ENCODE results near the gene EGLN1.
"Not testable (repeated sequence)": the region's sequence is repeated elsewhere in the genome, so short reads cannot be mapped to it uniquely, and the experiment has no call there.

EGLN1 gene

DNA sequence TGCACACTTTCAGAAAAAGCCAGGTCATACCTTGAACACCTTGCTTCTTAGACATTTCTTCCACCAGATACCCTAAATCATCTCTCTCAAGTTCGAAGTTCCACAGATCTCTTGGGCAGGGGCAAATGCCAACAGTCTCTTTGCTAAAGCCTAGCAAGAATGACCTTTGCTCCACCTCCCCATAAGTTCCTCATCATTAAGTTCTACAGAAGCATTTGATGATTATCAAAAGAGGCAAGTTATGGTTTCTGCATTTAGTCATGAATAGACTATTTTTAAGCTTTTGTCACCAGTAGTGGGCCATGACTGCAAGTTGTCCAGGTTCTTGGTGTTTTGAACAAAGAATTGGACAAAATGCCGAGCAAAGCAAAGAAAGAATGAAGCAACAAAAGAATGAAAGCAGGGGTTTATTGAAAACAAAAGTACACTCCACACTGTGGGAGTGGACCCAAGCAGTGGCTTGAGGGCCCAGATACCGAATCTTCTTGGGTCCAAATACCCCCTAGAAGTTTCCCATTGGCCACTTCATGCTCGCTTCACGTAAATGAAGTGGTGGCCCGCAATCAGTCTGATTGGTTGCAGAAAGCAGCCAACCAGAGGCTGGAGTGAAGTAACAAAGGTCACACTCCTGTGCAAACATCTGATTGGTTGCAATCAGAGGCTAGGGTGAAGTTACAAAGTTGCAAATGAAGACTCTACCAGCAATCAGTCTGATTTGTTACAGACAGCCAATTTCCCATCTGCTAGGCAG is 9.8 kb upstream of the EGLN1 start:
- Mint-ChIP-seq H3K36me3 (ENCODE audit: low read depth) (no peaks in the 10 kb centered on the region), H3K4me1 (ENCODE audit: low read depth) (no peaks in the 10 kb centered on the region), H3K27ac (no peak overlapping the region), H3K27me3 (peaks cover 37% of the 10 kb centered on the region), H3K9me3 (no peaks in the 10 kb centered on the region), H3K4me3 (no peak overlapping the region)

DNA sequence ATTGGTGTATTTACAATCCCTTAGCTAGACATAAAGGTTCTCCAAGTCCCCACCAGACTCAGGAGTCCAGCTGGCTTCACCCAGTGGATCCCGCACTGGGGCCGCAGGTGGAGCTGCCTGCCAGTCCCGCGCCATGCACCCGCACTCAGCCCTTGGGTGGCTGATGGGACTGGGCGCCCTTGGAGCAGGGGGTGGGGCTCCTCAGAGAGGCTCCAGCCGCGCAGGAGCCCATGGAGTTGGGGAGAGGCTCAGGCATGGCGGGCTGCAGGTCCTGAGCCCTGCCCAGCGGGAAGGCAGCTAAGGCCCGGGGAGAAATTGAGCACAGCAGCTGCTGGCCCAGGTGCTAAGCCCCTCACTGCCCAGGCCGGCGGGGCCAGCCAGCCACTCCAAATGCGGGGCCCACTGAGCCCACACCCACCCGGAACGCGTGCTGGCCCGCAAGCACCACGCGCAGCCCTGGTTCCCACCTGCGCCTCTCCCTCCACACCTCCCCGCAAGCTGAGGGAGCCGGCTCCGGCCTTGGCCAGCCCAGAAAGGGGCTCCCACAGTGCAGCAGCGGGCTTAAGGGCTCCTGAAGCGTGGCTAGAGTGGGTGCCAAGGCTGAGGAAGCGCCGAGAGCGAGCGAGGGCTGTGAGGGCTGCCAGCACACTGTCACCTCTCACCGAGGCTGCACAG is 8.7 kb upstream of the EGLN1 start:
- not testable (repeated sequence) for H3K4me1 Mint-ChIP-seq (ENCODE audit: low read depth); H3K36me3 Mint-ChIP-seq (ENCODE audit: low read depth); H3K9me3 Mint-ChIP-seq; H3K4me3 Mint-ChIP-seq; H3K27ac Mint-ChIP-seq
- H3K27me3 Mint-ChIP-seq, result peaks cover 33% of the 10 kb centered on the region

DNA sequence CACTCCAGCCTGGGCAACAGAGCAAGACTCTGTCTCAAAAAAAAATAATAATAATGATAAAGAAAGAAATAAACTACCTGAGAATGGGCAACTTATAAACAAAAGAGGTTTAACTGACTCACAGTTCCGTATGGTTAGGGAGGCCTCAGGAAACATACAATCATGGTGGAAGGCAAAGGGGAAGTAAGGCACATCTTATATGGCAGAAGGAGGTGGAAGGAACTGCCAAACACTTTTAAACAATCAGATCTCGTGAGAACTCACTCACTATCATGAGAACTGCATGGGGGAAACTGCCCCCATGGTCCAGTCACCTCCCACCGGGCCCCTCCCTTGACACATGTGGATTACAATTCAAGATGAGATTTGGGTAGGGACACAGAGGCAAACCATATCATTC is 6.3 kb upstream of the EGLN1 start:
- peaks cover 39% of the 10 kb centered on the region for H3K27me3 Mint-ChIP-seq
- H3K4me1 Mint-ChIP-seq (ENCODE audit: low read depth), result peaks cover under 1% of the 10 kb centered on the region
- no peaks in the 10 kb centered on the region for H3K9me3 Mint-ChIP-seq
- H3K36me3 Mint-ChIP-seq (ENCODE audit: low read depth), result no peaks in the 10 kb centered on the region
- H3K4me3 Mint-ChIP-seq, result no peak overlapping the region
- H3K27ac Mint-ChIP-seq, result no peak overlapping the region

DNA sequence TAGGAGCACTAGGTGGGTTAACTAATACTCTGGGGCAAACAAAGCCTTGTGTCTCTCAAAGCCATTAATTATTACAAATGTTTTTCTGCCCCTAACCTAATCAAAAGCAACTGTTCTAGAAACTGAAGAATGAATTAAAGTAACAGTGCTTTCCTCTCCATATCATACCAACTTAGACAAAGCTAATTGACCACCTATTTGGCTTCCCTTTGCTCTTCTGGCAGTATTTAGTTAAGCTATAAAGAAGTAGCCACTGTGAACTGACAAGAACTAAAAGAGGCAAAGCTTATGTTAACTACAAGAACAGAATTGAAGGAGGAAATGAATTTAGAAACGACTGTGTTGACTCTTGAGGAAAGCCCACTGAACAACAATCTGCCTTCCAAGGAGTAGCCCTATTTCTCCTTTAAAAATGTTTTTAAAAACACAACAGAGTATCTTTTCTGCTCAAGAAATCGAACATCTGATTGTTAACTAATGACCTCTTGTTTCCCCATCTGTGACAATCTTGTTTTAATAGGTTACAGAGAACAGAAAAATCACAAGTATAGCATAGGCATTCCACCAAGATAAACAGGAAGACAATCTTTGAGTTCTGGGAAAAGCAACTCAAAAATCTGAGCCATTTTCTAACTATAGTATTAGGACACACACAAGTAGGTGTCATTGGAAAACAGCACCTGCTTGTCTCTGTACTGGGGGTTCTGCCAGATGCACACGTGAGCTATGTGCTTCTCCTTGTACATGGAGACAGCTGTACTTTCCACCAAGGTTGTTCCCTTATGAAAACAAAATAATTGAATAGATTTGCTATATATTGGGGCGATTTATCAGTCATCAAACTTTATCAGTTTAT is 3.1 kb upstream of the EGLN1 start:
- Mint-ChIP-seq H3K4me1 (ENCODE audit: low read depth) (peaks cover 11% of the 10 kb centered on the region), H3K4me3 (no peak overlapping the region), H3K27me3 (peaks cover 23% of the 10 kb centered on the region), H3K9me3 (no peaks in the 10 kb centered on the region), H3K36me3 (ENCODE audit: low read depth) (no peaks in the 10 kb centered on the region), H3K27ac (no peak overlapping the region)

DNA sequence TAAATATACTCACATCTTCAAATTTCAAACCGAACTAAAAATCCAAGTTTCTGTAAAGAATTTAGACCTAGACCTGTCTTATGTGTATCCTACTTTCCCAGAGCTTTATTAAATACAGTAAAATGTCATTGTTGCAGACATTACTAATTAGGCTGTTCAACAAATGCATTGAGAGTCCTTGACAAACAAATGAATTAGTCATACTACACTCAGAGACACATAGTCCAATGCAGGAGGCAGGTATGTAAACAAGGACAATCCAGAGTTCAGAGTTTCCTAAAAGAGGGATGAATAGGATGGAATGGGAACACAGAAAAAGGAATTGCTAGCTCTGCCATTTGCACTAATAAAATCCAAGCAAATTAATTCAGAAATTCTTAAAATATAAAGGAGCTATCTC is 1.6 kb upstream of the EGLN1 start:
- no peak overlapping the region for H3K27ac Mint-ChIP-seq
- peaks cover 6% of the 10 kb centered on the region for H3K36me3 Mint-ChIP-seq (ENCODE audit: low read depth)
- H3K4me1 Mint-ChIP-seq (ENCODE audit: low read depth), result peaks cover 25% of the 10 kb centered on the region
- H3K9me3 Mint-ChIP-seq, result no peaks in the 10 kb centered on the region
- no peak overlapping the region for H3K4me3 Mint-ChIP-seq
- H3K27me3 Mint-ChIP-seq, result peaks cover 16% of the 10 kb centered on the region

DNA sequence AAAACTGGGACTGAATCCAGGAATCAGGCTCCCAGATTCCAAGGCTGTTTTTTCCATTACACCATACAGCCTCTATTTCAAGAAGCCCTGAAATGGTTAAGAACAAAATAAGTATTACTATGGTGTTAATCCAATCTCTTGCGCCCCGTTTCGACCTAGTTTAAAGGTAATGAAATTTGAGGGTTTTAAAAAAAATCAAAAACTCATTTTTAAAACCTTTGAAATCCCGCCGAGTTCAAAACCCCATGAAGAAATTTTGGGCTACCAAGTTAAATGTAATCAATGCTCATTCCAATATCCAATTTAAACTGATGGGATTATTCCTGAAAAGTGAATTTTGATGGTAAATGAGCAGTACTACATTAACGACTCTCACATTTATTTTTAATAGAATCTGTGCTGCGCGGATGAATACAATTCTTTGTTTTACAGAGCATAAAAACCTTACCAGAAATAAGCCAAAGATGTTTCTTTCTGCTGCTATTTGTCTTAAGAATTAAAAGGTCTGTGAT is 767 bp upstream of the EGLN1 start:
- H3K4me1 Mint-ChIP-seq (ENCODE audit: low read depth), result peaks cover 33% of the 10 kb centered on the region
- H3K36me3 Mint-ChIP-seq (ENCODE audit: low read depth), result peaks cover 6% of the 10 kb centered on the region
- peak overlapping the region; percentile 91 for H3K27ac Mint-ChIP-seq
- H3K27me3 Mint-ChIP-seq, result peaks cover 12% of the 10 kb centered on the region
- no peaks in the 10 kb centered on the region for H3K9me3 Mint-ChIP-seq
- peak overlapping the region; percentile 81 for H3K4me3 Mint-ChIP-seq

DNA sequence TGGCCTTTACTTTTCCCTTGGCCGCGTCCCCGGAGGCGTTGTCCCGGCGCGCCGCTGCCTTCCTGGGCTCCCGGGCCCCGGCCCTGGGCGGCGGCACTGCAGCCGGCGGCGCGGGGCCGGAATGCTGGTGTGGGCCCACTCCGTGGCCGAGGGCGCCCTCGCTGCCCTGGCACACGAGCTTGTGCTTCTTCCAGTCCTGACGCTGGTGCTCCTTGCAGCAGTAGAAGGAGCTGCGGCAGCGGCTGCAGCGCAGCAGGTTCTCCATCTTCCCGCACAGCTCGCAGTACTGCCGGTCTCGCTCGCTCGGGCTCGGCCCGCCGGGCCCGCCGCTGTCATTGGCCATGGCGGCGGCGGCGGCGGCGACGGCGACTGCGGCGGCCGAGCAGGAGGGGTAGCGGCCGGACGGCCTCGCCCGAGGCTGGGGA is 529 bp downstream of the EGLN1 start:
- peaks cover 46% of the 10 kb centered on the region for H3K4me1 Mint-ChIP-seq (ENCODE audit: low read depth)

DNA sequence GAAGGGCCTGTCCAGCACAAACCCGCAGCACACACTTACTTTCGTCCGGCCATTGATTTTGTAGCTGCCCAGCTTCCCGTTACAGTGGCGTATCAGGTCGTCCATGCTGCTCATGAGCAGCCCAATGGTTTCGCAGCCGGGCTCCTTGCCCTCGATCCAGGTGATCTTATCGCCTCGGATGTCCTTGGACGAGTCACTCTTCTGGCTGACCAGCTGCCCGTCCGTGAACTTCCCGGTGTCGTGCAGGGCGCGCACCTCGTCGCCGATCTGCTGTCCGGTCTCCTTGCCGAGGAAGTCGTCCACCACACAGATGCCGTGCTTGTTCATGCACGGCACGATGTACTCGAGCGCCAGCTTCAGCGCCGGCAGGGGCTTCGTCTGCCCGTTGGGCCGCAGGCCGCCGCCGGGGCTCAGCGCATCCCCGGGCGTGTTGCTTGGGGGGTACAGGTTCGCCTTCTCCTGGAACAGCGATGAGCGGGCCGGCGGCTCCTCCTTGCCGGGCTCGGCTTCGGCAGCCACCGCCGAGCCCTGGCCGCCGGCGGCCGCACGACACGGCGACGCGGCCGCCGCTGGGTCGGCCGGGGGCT is 1.0 kb downstream of the EGLN1 start:
- H3K27me3 Mint-ChIP-seq, result peaks cover 7% of the 10 kb centered on the region
- H3K9me3 Mint-ChIP-seq, result no peaks in the 10 kb centered on the region
- H3K27ac Mint-ChIP-seq, result peak overlapping the region; percentile 89
- H3K36me3 Mint-ChIP-seq (ENCODE audit: low read depth), result peaks cover 17% of the 10 kb centered on the region
- H3K4me1 Mint-ChIP-seq (ENCODE audit: low read depth), result peaks cover 47% of the 10 kb centered on the region
- peak overlapping the region; percentile 92 for H3K4me3 Mint-ChIP-seq

More for the DNA sequence above, 529 bp downstream of the EGLN1 start:
- H3K9me3 Mint-ChIP-seq, result no peaks in the 10 kb centered on the region
- peak overlapping the region; percentile 56 for H3K27ac Mint-ChIP-seq
- H3K27me3 Mint-ChIP-seq, result peaks cover 12% of the 10 kb centered on the region
- peaks cover 16% of the 10 kb centered on the region for H3K36me3 Mint-ChIP-seq (ENCODE audit: low read depth)
- H3K4me3 Mint-ChIP-seq, result peak overlapping the region; percentile 81

DNA sequence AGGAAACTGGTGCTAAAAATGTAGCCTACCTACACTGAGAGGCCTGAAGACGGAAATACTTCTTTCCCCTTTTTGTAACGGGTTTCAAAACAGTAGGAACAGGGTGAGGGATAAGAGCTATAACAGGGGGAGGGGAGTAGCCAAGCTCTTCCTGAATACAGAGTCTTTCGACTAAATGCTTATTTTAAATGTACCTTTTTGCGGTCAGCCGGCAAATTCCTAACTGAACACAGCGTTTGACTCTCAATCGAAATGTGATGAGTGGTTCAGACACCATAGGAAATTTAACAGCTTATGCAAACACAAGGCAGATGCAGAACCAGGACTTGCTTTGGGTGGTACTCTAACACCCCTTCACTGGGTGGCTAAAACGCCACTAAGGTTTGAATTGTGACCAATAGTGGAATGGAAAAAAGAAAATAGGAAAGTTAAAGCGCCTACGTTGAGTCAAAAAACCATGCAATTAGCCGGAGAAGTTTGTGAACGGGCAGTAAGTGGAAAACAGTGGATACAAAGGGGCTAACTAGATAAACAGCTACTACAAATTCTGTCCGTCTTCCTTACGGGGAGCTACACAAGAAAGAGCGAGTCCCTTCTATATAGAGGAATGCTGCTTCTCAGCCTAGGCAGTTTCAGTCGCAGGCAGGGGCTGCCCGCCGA is 1.7 kb downstream of the EGLN1 start:
- Mint-ChIP-seq H3K9me3 (no peaks in the 10 kb centered on the region), H3K4me3 (peak overlapping the region; percentile 92), H3K4me1 (ENCODE audit: low read depth) (peaks cover 49% of the 10 kb centered on the region), H3K27ac (peak overlapping the region; percentile 89), H3K27me3 (peaks cover 6% of the 10 kb centered on the region), H3K36me3 (ENCODE audit: low read depth) (peaks cover 19% of the 10 kb centered on the region)

DNA sequence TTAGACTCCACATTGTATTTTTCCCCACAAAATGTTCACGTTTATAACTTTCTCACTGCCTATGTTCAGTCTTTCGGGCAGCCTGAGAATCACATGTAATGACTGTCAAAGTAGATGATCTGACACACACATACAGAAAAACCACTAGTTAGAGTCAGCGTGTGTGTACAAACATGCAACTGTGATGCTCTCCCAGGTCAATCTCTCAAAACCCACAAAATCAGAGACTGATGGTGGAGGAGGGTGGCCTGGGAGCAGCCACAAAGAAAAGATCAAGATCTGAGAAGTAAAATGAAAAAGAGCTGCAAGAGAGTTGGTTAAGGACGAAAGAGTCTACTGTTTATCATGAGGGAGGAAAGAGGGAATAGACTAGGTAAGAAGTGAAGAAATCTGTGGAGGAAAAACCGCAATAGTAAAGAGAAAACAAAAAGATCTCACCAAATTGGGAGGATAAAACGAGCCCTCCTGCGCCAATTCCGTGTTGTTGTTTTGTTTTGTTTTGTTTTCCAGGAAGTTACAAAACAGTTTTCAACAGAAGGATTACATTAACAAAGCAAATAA is 2.3 kb downstream of the EGLN1 start:
- H3K4me1 Mint-ChIP-seq (ENCODE audit: low read depth), result peaks cover 53% of the 10 kb centered on the region

DNA sequence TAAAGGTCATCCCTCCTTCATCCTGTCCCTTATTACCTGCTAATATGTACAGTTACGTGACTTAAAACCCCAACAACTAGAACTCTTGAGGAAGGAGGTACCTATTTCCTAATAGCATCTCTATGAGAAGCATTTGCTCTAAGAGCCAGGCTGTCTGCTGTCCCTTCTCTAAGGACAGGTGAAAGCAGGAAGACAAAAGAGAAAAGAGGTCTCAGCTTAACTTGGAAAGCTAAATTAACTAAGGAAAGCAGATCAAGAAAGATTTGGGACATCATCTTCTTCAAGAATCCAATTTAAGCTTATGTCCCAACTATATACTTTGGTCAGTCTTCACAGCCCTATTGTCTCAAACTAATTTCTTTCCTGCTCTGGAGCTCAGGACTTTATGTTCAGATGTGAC is 2.9 kb downstream of the EGLN1 start:
- peaks cover 60% of the 10 kb centered on the region for H3K4me1 Mint-ChIP-seq (ENCODE audit: low read depth)

More for the DNA sequence above, 2.3 kb downstream of the EGLN1 start:
- H3K36me3 Mint-ChIP-seq (ENCODE audit: low read depth), result peaks cover 22% of the 10 kb centered on the region
- peak overlapping the region; percentile 89 for H3K27ac Mint-ChIP-seq
- no peaks in the 10 kb centered on the region for H3K9me3 Mint-ChIP-seq
- peaks cover under 1% of the 10 kb centered on the region for H3K27me3 Mint-ChIP-seq
- H3K4me3 Mint-ChIP-seq, result peak overlapping the region; percentile 92

DNA sequence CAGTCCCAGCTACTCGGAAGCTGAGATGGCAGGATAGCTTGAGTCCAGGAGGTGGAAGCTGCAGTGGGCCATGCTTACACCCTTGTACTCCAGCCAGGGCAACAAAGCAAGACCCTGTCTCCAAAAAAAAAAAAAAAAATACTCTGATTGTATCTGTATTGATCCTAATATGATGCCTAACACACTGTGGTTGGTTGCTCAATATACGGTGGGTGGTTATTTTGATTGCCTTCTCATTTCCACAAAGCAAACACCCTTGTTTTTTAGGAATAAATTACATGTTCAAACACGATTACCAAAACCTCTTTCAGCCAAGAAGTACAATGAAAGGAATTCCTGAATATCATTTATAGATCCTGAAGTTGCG is 3.4 kb downstream of the EGLN1 start:
- peak overlapping the region; percentile 92 for H3K4me3 Mint-ChIP-seq
- H3K27me3 Mint-ChIP-seq, result no peaks in the 10 kb centered on the region
- H3K9me3 Mint-ChIP-seq, result no peaks in the 10 kb centered on the region
- H3K36me3 Mint-ChIP-seq (ENCODE audit: low read depth), result peaks cover 29% of the 10 kb centered on the region
- H3K4me1 Mint-ChIP-seq (ENCODE audit: low read depth), result peaks cover 64% of the 10 kb centered on the region
- H3K27ac Mint-ChIP-seq, result no peak overlapping the region

More for the DNA sequence above, 2.9 kb downstream of the EGLN1 start:
- H3K36me3 Mint-ChIP-seq (ENCODE audit: low read depth), result peaks cover 25% of the 10 kb centered on the region
- H3K27me3 Mint-ChIP-seq, result no peaks in the 10 kb centered on the region
- H3K9me3 Mint-ChIP-seq, result no peaks in the 10 kb centered on the region
- H3K4me3 Mint-ChIP-seq, result peak overlapping the region; percentile 92
- H3K27ac Mint-ChIP-seq, result no peak overlapping the region

DNA sequence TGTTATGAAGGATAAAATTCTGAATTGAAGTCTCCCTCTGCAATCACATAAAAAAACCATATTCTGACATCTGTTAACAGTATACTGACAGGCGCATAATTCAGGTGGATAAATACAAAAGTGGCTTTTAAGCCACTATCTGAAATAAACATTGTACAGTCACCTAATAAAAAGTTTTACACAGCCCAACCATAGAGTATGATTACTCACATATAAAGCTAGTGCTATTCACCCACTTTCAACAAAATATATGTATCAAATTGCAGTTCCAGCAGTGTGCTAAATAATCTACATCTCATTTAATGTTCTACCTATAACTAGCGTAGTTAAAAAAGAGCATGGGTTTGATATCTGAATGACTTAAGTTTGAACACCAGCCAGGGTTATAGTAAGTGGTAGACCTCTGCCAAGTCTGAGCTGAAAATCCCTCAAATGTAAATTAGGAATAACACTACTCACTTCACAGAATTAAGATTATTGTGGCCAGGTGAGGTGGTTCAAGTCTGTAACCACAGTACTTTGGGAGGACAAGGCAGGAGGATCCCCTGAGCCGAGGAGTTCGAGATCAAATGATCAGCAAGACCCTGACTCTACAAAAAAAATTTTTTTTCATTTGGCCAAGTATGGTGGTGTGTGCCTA is 3.9 kb downstream of the EGLN1 start:
- H3K27ac Mint-ChIP-seq, result no peak overlapping the region
- H3K4me1 Mint-ChIP-seq (ENCODE audit: low read depth), result peaks cover 67% of the 10 kb centered on the region

More for the DNA sequence above, 3.9 kb downstream of the EGLN1 start:
- H3K36me3 Mint-ChIP-seq (ENCODE audit: low read depth), result peaks cover 34% of the 10 kb centered on the region
- H3K4me3 Mint-ChIP-seq, result peak overlapping the region; percentile 92
- H3K27me3 Mint-ChIP-seq, result no peaks in the 10 kb centered on the region
- no peaks in the 10 kb centered on the region for H3K9me3 Mint-ChIP-seq

Measured in stimulated activated naive CD8-positive, alpha-beta T cell treated with anti-CD3 and anti-CD28 coated beads, Interleukin-15, Interleukin-2, amounts not matched to agents 100 ng/mL and 50 ng/mL, for 24 hours (primary cell).